Osteocyte (in vitro differentiated cells): ENCODE measurements around the gene TM4SF1. TPM values are rescaled to one million over a fixed set of nuclear protein-coding genes. Genes with fewer than 3 reads are reported as not detected.
A peak's percentile ranks its signal among the peaks of the same experiment; 100 is the strongest.

Experiments
- DNase-seq: peaks from one replicate; pipeline ENCODE4 v3.0.0; 2021; ENCODE audit warnings: mixed read lengths; ENCODE audit not compliant: unreplicated experiment; ENCODE audit errors: extremely low spot score
- H3K27ac Mint-ChIP-seq: one replicate; pipeline ENCODE4 v1.8.0; 2021; ENCODE audit warnings: mild to moderate bottlenecking, mixed read lengths; ENCODE audit not compliant: unreplicated experiment
- H3K27me3 Mint-ChIP-seq: one replicate; pipeline ENCODE4 v1.8.0; 2021; ENCODE audit warnings: mixed read lengths; ENCODE audit not compliant: unreplicated experiment
- H3K36me3 Mint-ChIP-seq: one replicate; pipeline ENCODE4 v1.8.0; 2021; ENCODE audit warnings: mixed read lengths; ENCODE audit not compliant: unreplicated experiment
- H3K4me1 Mint-ChIP-seq: one replicate; pipeline ENCODE4 v1.8.0; 2021; ENCODE audit warnings: mixed read lengths; ENCODE audit not compliant: unreplicated experiment
- H3K4me3 Mint-ChIP-seq: one replicate; pipeline ENCODE4 v1.8.0; 2021; ENCODE audit warnings: mild to moderate bottlenecking, moderate library complexity, mixed read lengths; ENCODE audit not compliant: unreplicated experiment
- H3K9me3 Mint-ChIP-seq: one replicate; pipeline ENCODE4 v1.8.0; 2021; ENCODE audit warnings: mixed read lengths; ENCODE audit not compliant: unreplicated experiment
- total RNA-seq: library from RNA; stranded (reverse); gene quantifications from 2 replicates; pipeline ENCODE4 v1.2.1, GENCODE V29; 2021
- TF ChIP-seq, protein P1 (sequence below): fragments of 200-600 bp; sonication (generic); IDR thresholded peaks from 2 replicates; pipeline ENCODE4 v1.5.0; 2021; ENCODE audit warnings: antibody characterized with exemption, mild to moderate bottlenecking, moderate library complexity

The TM4SF1 gene
- total RNA-seq, 1 donor from 2014 or later, result 120 TPM

- H3K9me3 Mint-ChIP-seq, result peaks cover 5% of the 10 kb centered on the region
- H3K4me1 Mint-ChIP-seq, result peaks cover 57% of the 10 kb centered on the region
- H3K27ac Mint-ChIP-seq, result peak overlapping the region; percentile 94
- H3K27me3 Mint-ChIP-seq, result no peaks in the 10 kb centered on the region
- TF ChIP-seq, protein P1, sequence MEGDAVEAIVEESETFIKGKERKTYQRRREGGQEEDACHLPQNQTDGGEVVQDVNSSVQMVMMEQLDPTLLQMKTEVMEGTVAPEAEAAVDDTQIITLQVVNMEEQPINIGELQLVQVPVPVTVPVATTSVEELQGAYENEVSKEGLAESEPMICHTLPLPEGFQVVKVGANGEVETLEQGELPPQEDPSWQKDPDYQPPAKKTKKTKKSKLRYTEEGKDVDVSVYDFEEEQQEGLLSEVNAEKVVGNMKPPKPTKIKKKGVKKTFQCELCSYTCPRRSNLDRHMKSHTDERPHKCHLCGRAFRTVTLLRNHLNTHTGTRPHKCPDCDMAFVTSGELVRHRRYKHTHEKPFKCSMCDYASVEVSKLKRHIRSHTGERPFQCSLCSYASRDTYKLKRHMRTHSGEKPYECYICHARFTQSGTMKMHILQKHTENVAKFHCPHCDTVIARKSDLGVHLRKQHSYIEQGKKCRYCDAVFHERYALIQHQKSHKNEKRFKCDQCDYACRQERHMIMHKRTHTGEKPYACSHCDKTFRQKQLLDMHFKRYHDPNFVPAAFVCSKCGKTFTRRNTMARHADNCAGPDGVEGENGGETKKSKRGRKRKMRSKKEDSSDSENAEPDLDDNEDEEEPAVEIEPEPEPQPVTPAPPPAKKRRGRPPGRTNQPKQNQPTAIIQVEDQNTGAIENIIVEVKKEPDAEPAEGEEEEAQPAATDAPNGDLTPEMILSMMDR, result no peak
- no peak for DNase-seq
- H3K4me3 Mint-ChIP-seq, result peak overlapping the region; percentile 6
- no peaks in the 10 kb centered on the region for H3K36me3 Mint-ChIP-seq
Measured at GRCh38 chr3:149386299-149386606, 8.8 kb upstream of the TM4SF1 start.

- H3K36me3 Mint-ChIP-seq, result no peaks in the 10 kb centered on the region
- peaks cover 5% of the 10 kb centered on the region for H3K9me3 Mint-ChIP-seq
- H3K4me1 Mint-ChIP-seq, result peaks cover 58% of the 10 kb centered on the region
- no peak for DNase-seq
- TF ChIP-seq, protein P1, result no peak
- H3K27ac Mint-ChIP-seq, result peak overlapping the region; percentile 94
- no peaks in the 10 kb centered on the region for H3K27me3 Mint-ChIP-seq
- H3K4me3 Mint-ChIP-seq, result peak overlapping the region; percentile 6
Measured at GRCh38 chr3:149385617-149386298, 8.3 kb upstream of the TM4SF1 start.

DNA sequence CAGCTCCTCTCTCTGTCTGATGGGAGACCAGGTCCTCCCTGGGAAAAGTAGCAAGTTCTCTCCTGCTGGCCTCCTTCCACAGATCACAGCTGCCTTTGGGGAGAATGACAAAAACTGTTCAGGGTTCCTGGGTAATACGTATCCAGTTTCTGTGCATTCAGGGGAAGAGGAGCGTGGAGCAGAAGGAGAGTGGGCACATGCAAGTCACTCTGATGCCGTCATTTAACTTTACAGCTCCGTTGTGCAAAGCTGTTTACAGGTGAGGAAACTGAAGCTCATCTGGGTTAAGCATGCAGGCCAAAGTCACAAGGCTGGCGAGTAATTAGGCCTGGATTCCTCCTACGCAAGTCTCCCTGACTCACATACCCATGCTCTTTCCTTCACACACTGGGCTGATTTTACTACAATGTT is 7.5 kb upstream of the TM4SF1 start:
- TF ChIP-seq, protein P1, result no peak
- Mint-ChIP-seq H3K27me3 (no peaks in the 10 kb centered on the region), H3K9me3 (peaks cover 3% of the 10 kb centered on the region), H3K36me3 (no peaks in the 10 kb centered on the region), H3K27ac (peak overlapping the region; percentile 94), H3K4me3 (no peak overlapping the region), H3K4me1 (peaks cover 58% of the 10 kb centered on the region)
- DNase-seq, result no peak

DNA sequence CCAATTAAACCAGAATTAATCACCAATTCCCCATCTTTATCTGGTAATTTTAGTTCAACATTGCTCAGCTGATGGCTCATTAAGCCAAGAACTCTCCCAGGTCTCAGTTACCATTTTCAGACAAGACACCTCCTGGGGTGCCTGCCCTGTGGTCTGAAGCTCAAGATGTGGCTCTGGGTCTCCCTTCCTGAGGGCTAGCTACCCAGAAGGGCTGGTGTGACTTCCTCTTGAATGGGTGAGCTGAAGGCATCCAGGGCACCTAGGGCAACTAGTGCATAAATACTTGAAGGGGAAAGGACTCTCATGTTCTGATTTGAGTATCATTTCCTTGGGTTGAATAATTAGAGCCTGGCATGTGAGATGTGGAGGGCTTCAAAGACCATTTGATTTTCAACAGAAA is 6.7 kb upstream of the TM4SF1 start:
- no peaks in the 10 kb centered on the region for H3K36me3 Mint-ChIP-seq
- H3K4me3 Mint-ChIP-seq, result no peak overlapping the region
- H3K27me3 Mint-ChIP-seq, result no peaks in the 10 kb centered on the region
- DNase-seq, result no peak
- H3K27ac Mint-ChIP-seq, result peak overlapping the region; percentile 94
- H3K9me3 Mint-ChIP-seq, result no peaks in the 10 kb centered on the region
- TF ChIP-seq, protein P1, result no peak
- peaks cover 58% of the 10 kb centered on the region for H3K4me1 Mint-ChIP-seq

DNA sequence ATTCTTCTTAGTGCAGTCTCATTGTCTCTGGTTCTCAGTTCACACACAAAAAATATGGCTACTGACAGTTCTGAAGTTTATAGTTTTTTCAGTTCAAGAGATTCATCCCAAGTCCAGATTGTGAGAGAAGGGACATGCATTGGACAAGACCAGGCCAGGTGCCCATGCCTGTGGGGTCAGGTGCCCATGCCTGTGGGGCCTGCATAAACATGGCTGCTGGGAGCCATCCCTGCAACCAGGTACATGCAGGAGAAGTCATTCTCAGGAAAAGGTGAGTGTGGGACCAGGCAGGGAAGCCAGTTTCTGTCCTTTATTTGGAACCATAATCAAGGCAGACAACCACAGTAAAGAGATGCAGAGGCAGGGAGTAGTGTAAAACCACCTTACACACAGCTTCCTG is 6.3 kb upstream of the TM4SF1 start:
- Mint-ChIP-seq H3K27ac (no peak overlapping the region), H3K27me3 (no peaks in the 10 kb centered on the region), H3K4me3 (no peak overlapping the region), H3K36me3 (no peaks in the 10 kb centered on the region), H3K4me1 (peaks cover 62% of the 10 kb centered on the region), H3K9me3 (no peaks in the 10 kb centered on the region)
- TF ChIP-seq, protein P1, result no peak
- no peak for DNase-seq
